GM21723 (cell line): ENCODE measurements around the gene PAQR8.
"Not testable (repeated sequence)": the region's sequence is repeated elsewhere in the genome, so short reads cannot be mapped to it uniquely, and the experiment has no call there.

ENCODE experiments used
- ATAC-seq: cut with Tn5 transposase; IDR thresholded peaks from one replicate; pipeline ENCODE4 v1.9.1; 2021; ENCODE audit warnings: mild to moderate bottlenecking, moderate library complexity; ENCODE audit not compliant: unreplicated experiment

Gene PAQR8

DNA sequence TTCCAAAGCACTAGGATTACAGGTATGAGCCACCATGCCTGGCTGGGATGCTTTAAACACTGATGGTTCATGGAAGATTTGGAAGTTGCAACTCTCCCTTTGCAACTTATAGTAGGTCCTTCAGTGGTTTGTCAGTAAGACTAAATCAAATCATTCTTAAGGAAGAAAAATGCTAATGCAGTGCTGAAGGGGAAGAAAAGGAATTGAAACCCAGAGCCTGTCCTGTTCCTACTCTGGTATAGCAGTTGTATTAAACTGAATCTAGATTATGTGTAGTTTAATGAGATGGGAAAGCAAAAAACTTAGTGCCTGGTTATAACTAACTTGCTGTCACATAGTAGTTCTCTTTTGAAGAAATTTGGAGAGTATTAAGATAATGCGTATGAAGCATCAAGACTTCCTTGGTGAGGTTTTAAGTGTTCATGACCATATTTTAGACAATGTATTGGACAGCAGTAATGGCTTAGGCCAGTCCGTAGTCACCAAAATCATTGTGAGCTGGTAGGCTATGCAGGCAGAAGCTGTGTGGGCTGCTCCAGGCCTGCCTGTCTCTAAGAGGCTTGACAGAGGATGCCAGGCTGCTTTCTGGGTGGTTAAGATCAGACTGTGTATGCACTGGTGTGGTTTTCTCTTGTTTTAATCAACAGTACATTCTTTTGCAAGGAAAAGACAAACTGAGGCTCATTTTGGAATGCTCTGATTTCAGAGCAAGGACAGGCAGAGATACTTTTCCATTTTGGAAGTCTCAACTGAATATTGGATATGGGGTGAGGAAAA lies 14.0 kb downstream of the PAQR8 start:
- ATAC-seq, result no peak

DNA sequence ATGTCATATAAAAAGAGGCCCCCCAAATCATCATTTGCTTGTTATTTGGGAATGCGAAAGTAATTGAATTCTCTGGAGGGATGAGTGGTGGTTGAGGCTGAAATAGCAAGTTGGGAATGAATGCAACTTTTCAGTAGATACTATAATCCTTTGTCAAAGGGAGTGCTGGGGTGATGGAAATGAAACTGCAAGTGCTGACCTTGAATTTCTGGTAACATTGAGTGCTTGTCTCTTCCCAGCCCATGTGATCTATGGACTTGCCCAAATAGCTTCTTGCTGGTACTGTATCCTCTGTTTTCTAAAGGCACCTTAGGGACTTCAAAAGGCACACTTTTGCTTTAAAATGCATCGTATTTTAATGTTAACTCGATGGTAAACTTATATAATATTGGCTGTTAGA lies 14.8 kb downstream of the PAQR8 start:
- no peak for ATAC-seq

DNA sequence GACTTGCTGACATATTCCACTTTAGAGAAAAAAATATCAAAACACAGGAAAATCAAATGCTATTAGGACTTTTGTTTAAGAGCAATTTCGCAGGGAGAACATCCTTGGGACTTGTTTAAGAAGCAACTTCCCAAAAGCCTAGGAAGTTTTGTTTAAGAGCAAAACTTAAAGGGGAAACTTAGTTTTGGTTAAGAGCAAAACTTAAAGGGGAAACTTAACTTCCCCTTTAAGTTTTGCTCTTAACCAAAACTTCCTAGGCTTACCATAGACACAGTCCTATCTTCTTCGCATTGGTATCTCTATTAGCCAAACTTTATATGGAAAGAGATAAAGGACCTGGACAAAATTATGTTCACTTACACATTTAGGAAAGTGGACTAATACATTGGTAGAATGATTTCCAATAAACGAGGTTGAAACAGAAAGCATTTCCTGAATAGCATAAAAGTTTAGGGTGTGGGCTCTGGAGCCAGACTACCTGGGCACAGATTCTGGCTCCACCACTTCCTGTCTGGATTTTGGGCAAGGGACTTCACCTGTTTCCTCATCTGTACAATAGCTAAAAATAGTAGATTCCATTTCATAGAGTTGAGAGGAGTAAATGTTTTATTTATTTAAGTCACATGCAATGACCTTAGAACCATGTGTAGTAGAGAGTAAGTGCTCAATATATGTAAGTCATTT lies 15.7 kb downstream of the PAQR8 start:
- no peak for ATAC-seq

DNA sequence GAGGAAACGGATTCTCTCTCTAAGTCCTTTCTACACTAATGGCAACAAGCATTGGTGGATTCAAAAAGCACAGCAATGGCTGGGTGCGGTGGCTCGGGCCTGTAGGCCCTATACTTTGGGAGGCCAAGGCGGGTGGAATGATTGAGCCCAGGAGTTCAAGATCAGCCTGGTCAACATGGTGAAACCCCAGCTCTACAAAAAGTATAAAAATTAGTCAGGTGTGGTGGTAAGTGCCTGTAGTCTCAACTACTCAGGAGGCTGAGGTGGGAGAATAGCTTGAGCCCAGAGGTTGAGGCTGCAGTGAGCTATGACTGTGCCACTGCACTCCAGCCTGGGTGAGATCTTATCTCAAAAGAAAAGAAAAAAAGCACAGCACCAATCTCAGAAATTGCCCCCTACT lies 19.3 kb downstream of the PAQR8 start:
- ATAC-seq, result no peak

DNA sequence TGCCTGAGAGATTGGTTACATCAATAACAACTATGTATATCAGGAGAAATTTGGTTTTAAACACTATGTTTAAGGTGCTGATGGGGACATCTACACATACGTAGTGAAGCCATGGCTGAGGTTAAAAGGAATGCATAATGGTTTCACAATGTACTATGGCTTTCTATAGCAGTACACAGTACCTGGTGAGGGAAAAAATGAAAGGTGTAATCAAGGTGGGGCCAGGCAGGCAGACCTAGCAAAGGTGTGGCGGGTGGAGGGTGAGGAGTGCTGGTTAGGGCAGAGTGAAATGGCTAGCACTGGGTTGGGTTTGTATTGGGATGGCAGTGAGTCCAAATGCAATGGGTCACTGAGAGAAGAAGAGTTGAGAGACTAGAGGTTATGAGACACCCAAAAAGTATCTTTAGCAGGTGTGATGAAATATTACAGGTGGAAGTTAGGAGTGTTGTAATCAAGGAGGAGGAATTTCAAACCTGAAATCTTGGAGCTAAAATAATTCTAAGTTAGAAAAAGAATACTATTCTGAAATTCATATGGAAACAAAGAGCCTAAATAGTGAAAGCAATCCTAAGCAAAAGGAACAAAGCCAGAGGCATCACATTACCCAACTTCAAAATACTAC lies 22.3 kb downstream of the PAQR8 start:
- no peak for ATAC-seq

DNA sequence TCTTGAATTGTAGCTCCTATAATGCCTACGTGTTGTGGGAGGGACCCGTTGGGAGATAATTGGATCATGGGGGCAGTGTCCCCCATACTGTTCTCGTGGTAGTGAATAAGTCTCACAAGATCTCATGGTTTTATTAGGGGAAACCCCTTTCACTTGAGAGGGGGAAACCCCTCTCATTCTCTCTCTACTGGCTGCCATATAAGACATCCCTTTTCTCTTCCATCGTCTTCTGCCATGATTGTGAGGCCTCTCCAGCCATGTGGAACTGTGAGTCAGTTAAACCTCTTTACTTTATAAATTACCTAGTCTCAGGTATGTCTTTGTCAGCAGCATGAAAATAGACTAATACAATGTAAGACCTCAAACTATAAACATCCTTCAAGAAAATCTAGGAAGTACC lies 23.1 kb downstream of the PAQR8 start:
- ATAC-seq, result no peak

DNA sequence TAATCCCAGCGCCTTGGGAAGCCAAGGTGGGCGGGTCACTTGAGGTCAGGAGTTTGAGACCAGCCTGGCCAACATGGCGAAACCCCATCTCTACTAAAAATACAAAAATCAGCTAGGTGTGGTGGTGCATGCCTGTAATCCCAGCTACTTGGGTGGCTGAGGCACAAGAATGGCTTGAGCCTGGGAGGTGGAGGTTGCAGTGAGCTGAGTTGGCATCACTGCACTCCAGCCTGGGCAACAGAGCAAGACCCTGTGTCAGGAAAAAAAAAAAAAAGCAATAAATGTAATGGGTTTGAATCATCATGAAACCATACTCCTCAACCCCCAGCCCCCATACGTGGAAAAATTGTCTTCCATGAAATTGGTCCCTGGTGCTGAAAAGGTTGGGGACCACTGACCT lies 26.2 kb downstream of the PAQR8 start:
- not testable (repeated sequence) for ATAC-seq

DNA sequence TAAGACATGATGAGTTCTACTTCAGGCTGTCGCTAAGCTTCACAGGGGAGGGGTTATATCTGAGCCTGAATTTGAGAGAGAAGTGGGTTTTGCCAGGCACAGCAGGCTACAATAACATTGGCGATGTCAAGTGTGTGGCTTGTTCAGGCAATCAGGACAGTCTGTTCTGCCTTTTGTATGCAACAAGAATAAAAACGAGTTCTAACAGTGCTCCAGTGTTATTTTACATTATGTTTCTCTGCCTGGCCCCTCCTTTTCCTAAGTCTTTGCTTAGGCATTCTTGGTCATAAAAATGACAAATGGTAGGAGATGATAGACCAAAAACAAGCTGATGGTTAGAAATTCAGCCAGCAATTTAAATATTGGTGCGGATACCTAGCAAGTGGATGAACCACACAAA lies 26.8 kb downstream of the PAQR8 start:
- no peak for ATAC-seq

DNA sequence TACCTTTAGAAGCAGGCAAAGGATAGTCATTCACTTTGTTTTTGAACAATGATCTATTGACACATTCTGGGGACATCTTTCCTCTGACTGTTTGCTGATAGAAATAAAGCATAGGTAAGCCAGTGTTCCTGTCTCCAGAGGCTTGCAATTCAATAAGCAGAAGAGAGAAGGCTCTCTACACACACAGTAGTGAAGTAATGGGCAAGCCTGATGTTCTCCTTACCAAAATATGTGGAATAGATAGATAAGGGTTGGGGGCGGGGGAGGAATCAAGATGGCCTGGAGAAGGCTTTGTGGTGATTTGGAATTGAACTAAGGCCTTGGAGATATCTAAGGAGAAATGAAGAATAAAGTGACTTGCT lies 27.3 kb downstream of the PAQR8 start:
- ATAC-seq, result no peak

DNA sequence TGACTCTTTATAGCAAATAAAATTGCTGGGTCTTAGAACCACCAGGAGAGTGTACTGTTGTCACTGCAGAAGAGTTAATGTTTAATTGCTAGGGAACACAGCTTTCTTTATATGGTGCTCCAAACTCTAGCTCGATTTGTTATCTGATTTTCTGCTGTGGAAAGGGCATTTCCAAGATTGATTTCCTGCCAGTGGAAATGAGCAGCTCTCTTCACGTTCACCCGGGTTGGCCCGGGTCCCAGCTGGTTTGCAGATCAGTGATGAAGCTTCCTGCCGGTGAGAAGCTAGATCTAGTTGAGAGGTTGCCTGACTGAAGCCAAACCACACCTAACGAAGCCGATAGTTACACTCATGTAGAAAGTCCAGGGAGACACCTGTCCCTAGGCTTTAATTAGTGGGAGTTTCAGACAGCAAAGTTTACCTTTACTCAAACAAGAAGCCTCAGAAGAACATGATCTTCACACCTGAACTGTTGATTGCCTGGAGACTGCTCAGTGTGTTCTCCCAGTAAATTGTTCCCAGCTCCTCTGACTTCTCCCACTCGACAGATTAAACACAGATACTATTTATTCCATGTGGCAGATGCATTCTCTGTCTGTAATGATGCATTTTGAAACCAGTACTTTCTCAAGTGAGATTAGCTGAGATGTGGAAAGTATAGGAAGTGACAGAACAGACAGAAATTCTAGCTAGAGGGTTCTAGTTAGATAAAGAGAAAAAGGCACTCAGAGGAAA lies 27.8 kb downstream of the PAQR8 start:
- ATAC-seq, result peak; percentile 65

DNA sequence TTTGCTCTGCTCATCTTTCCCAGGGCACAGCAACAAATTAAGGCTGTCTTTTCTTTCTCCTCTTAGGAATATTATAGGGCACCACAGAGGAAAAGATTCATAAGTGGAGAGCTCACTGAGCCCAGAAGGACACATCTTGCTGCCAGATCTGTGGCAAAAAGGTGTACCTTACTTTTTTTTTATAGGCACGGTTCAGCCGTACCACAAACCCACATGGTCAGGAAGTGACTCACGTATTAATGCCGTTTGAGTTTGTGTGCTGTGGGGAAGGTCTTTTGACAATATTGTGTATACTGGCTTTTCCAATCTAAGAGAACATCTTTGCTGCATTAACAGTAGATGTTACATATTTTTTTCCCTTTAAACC lies 28.4 kb downstream of the PAQR8 start:
- peak; percentile 59 for ATAC-seq

DNA sequence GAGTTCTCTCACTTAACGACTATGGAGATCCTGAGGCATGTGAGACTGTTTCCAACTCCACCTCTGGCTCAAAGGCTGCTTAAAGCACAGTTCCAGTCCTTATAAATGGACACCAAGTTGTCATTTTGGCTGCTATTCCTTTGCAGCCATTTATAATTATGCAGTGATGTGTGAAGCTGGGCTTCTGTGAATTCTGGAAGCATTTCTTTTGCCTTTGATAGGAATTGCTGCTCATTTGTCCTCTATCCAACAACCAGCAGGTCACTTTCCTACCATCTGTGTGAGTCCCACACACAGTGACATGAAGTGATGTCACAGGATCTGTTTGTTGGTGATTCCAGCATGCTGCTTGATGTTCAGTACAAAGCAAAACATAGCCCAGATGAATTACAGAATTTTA lies 29.6 kb downstream of the PAQR8 start:
- no peak for ATAC-seq

DNA sequence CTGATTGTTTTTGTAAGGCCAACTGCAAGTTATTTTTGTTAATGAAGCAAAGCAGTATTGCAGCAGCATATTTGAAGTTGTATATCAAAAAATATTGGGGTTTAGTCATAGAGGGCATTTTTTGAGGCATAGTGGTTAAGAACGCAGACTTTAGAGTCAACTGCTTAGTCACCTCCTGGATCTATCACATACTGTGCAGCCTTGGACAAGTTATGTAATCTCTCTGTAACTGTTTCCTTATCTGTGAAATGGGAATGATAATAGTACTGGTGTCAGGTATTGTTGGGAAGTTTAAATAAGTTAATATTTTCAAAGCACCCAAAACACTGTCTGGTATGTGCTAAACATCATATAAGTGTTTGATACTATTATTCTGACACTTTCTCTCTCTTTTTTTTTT lies 31.0 kb downstream of the PAQR8 start:
- no peak for ATAC-seq

DNA sequence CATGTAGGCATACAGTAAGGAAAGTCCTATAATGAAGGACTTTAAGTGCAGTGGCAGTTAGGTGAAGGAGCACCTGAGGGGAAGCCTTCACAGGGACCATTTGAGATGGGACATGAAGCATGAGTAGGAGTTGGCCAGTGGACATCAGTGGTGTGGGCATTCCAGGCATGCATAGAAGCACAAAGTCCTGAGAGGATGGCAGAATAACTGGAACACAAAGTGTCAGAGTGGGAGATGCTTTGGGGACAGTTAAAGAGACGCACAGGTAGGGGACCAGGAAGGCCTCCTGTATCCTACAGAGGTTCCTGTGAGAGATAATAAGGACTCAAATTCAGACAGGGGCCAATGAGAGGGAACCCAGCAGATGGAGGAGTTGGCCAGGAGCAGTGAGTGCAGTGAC lies 31.8 kb downstream of the PAQR8 start:
- ATAC-seq, result no peak

DNA sequence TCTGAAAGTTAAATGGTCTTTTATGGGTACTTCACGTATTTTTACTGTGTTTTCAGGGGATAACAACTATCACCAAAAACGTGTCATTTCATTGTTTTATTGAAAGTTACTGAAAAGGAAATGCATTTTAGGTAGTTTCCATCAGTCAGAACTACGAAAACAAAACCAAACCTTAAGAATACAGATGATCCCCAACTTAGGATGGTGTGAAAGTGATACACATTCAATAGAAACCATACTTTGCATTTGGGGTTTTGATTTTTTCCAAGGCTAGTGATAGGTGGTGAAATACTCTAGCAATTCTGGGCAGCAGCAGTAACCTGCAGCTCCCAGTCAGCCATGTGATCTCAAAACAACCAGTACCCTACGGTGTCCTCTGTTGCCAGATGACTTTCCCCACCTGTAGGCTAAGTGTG lies 32.3 kb downstream of the PAQR8 start:
- peak; percentile 55 for ATAC-seq

DNA sequence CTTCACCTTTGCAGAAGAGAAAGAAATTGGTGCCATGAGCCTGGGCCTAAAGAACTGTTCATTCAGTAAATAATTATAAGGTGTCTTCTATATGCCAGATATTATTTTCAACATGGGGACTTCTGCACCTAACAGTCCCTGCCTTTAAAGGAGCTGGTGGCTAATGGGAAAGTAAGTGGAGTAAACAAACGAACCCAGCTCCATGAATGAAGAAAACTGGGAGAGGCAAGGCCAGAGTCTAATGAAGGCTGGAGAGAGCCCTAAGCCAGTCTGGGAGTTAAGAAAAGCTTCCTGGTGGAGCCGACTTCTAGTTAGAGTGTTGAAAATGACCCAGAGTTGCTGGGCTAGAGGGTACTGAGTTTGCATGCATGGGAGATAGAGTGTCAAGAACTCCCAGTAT lies 34.0 kb downstream of the PAQR8 start:
- ATAC-seq, result no peak

DNA sequence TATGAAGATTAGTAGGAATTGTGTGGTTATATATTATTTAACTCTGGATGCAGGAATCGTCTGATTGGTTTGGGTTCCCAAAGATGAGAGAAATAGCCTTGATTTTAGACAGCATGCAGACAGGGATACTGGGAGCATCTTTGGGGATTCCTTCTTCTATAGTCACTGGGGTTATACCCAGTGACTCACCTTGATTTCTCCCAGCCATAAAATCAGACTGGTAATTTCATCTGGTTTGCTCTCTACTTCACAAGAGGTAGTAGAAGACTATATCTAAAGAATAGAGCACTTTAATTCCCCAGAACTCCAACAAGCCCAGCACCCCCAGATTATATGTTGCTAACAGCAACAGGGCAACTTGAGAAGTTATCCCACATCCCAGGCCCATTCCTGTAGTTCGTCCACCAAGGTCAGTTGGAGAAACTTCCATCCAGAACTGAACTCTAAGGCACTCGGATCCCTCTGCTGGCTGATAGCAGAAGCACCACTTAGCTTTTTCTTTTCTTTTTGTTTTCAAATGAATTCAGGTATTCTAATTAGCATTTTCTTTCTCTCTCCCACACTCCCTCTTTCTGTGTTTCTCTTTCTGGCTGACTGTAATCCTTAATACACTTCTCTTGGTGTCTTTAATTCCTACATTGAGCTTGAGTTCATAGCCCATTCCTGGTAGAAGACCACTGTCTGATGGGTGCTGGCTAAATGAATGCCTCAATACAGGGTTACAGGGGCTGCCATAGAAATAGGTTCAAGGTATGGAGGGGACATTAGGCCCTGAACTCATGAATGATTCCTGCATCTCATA lies 37.8 kb downstream of the PAQR8 start:
- ATAC-seq, result peak; percentile 58

DNA sequence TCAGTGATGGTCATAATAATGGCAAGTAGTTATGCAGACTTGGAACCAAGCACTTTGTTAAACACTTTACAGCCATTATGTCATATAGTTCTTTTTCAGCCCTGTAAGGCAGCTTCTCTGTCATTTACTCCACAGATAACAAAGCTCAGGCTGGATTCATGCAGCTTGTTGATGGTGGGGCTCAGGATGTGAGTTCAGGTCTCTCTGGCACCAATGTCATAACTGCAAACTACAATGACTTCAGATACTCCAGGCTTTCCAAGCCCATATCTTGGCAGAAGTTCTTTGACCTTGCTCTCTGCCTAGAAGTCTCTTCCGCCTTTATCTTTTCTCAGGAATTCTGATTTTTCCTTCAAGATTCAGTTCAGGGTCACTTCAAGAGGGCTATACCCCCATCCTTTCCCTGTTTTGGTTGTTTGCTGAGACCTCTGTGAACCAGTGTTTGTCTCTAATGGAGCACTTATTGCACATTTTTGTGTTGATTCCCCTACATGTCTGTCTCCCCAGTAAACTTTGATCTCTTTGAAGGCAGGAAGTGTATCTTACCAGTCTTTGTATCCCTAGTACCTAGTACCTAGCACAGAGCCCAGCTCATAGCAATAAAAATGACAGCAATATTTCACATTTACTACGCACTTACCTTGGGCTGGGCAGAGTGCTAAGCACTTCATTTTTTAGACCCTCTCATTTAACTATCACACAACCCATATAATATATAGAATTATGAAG lies 38.5 kb downstream of the PAQR8 start:
- ATAC-seq, result no peak

DNA sequence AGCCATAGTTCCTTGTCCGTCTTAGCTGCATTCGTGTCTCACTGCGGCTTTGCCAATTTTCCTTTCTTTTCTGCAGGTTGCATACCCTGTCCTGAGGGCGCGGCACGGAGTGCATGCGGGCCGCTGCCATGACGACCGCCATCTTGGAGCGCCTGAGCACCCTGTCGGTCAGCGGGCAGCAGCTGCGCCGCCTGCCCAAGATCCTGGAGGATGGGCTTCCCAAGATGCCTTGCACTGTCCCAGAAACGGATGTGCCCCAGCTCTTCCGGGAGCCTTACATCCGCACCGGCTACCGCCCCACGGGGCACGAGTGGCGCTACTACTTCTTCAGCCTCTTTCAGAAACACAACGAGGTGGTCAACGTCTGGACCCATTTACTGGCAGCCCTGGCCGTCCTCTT lies 41.1 kb downstream of the PAQR8 start:
- ATAC-seq, result no peak

DNA sequence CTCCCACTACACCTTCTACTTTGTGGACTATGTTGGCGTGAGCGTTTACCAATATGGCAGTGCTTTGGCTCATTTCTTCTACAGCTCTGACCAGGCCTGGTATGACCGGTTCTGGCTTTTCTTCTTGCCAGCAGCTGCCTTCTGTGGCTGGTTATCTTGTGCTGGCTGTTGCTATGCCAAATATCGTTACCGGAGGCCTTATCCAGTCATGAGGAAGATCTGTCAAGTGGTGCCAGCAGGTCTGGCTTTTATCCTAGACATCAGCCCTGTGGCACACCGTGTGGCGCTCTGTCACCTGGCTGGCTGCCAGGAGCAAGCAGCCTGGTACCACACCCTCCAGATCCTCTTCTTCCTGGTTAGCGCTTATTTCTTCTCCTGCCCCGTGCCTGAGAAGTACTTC lies 41.7 kb downstream of the PAQR8 start:
- no peak for ATAC-seq
